NCI-H1930 (cell line): ENCODE measurements around the gene L3MBTL4.
"Not testable (repeated sequence)": the region's sequence is repeated elsewhere in the genome, so short reads cannot be mapped to it uniquely, and the experiment has no call there.

Experiments used
- DNase-seq, 2 experiments: peaks; one replicate each; lab custom pipeline; 2025; lab: John Stamatoyannopoulos, UW

Gene L3MBTL4

DNA sequence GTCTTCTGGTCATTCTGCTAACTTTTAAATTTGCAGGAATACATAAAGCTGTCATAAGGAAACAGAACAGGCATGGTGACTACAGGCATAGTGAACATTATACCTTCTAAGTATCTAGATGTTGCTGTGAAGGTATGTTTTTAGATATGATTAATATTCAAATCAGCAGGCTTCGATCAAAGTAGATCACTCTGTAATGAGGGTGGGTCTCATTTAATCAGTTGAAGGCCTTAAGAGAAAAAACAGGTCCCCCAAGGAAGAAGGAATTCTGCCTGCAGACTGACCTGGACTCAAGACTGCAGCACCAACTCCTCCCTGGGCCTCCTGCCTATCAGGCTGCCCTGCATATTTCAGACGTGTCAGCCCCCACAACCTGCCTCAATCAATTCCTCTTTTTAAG lies 104.0 kb downstream of the L3MBTL4 start:
- DNase-seq: no peak

DNA sequence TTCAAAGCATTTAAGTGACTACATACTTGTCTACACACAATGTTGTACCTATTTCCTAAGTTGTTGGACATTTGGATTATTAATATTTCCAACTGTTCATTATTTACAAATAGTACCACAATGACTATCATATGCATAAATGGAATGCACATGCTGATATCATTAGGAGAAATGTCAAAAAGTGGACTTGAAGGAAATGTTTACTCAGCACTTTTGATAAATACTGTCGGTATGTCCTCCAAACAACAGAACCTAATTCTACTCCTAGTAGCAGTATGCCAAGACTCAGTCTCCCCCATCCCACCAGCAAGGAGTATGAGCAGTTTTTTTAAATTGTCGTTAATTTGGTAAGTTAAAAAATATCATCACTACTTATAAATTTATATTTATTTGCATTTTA lies 116.8 kb downstream of the L3MBTL4 start:
- no peak for DNase-seq

GRCh38 chr18:6294148-6294784 lies 120.4 kb downstream of the L3MBTL4 start:
- no peak for DNase-seq

DNA sequence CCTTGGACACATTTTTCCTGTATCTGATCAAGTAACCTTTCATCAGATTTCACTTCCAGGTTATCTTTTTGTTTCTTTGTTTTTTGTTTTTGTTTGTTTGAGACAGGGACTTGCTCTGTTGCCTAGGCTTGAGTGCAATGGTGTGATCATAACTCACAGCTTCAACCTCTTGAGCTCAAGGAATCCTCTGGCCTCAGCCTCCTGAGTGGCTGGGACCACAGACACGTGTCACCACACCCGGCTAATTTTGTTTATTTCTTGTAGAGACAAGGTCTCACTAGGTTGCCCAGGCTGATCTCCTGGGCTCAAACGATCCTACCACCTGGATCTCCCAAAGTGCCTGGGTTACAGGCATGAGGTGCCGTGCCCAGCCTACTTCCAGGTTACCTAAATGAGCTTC lies 124.9 kb downstream of the L3MBTL4 start:
- no peak for DNase-seq

DNA sequence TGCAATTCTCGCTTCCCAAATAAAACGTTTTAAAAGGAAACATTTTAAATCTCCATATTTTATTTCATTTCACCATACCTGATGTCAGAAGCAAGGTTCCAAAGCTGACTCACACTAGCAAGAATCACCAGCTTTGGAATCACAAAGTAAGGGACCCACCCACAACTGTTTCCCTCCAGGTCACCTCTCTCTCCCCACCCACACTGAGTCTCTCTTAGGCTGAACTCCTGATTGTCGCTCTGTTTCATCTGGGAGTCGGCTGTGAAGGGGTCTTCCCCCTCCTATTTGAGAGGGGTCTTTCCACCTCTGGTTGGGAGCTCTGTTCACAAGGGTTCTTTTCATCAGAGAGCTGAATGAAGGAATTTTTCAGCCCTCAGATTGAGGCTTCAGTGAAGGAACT lies 128.1 kb downstream of the L3MBTL4 start:
- no peak for DNase-seq

- no peak for DNase-seq
Measured at GRCh38 chr18:6284761-6285160, 129.9 kb downstream of the L3MBTL4 start.

DNA sequence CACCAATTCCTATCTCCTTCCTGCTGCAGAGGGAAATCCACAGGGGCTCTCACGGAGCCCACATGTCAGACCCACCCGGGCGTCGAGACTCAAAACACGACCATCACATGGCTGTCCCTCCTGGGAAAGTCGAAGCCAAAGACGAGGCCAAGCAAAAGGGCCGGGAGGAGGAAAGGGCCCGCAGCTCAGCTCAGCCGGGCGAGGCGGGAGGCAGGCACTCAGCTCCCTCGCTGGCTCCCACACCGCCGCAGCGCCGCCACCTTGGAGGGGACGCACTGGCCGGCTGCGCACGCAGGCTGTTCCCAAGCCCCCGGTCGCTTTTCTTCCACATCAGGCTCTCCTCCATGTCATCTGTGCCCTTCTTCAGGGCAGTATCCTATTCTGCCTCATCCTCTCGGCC lies 130.4 kb downstream of the L3MBTL4 start:
- no peak for DNase-seq

GRCh38 chr18:6281874-6282273 lies 132.8 kb downstream of the L3MBTL4 start:
- DNase-seq: no peak

GRCh38 chr18:6280211-6280743 lies 134.4 kb downstream of the L3MBTL4 start:
- DNase-seq: no peak

DNA sequence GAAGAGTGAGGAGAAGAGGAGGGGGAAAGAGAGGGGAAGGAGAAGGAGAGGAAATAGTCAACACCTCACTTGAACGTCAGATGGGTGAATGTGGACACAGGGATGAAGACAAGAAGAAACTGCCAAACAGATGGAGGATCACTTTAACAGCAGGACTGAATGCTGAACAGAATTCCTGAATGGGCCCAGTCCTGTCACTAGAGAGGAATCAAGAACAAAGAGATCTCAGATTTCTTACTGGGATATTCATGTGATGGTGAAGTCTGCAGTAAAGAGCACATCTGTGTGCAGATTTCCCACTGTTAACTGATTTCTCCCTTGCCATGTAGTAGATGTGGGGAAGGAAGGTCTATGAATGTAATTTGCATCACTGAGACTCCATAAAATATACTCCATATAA lies 135.4 kb downstream of the L3MBTL4 start:
- DNase-seq: no peak

- DNase-seq: no peak
Measured at GRCh38 chr18:6273423-6273822, 141.3 kb downstream of the L3MBTL4 start.

- not testable (repeated sequence) for DNase-seq
Measured at GRCh38 chr18:6272144-6272543, 142.6 kb downstream of the L3MBTL4 start.

DNA sequence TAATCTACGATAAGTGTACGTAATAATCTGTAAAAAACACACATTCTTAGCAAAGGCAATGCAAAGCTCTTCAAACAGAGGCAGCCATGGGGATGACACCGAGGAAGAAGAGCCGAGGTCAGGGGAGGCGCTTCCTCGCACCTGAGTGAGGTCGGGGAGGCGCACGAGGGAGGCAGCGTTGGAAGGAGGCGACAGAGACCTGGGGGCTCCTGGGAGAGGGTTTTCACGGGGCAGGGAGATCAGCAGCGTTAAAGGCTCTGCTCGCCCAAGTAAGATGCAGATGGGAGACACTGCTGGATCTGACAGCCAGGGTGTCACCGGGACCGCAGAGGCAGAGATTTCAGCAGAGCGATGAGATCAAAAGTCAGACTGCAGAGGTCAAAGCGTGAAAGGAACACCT lies 143.1 kb downstream of the L3MBTL4 start:
- DNase-seq: no peak

- DNase-seq: no peak
Measured at GRCh38 chr18:6270771-6271216, 143.9 kb downstream of the L3MBTL4 start.

DNA sequence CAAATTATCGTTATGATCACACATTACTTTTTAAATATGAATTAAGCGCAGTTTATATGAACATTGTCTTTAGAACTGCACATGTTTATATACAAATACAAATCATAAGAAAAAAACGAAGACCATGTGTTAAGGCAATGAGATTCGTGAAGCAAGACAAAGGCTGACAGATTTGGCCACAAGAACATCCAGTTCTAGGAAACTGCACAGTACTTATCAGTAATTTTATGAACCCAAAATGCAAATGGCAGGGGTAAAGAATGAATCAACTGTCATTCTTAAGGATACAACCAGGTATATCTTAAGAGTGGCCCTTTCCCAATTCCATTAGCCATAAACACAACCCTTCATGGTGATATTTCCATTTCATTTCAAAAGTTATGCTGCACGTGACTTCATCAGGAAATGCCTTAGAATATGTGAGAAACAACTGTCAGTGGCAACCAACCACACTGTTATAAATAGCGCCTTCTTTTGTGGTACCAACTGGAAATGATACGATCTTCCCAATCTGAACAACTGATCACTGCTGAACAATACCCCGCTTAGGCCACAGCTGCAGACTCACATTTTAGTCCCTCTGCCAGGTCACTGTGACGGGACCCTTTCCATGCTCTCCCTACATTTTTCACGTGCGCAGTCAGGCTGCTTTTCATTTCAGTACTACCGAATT lies 144.9 kb downstream of the L3MBTL4 start:
- DNase-seq: no peak

- DNase-seq: no peak
Measured at GRCh38 chr18:6266212-6266611, 148.5 kb downstream of the L3MBTL4 start.

DNA sequence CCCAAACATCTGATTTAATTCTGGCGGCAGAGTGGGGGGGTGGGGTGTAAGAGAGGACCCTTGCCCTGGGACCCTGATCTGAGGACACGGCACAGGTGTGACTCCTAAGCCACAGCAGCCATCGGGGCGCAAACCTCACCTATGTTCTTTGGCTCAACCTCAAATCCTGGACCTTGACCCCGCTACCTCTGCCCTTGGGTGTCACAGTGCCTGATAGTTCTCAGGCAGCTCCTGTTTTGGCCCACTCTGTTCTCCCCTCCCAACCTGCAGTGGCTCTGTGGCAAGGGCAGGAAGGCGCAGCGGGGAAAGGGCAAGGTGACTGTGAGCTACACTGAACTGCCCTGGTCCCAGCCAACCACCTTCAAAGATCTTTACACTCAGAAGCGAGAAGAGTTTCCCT lies 152.8 kb downstream of the L3MBTL4 start:
- no peak for DNase-seq

DNA sequence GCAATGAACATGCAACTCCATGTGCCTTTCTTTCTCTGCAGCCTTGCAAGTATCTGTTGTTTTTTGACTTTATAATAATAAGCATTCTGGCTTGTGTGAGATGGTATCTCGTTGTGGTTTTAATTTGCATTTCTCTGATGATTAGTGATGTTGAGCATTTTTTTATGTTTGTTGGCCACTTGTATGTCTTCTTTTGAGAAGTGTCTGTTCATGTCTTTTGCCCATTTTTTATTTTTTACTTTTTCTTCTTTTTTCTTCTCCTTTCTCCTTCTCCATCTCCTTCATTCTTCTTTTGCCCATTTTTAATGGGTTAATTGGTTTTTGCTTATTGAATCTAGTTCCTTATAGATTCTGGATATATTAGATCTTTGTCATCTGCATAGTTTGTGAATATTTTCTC lies 155.4 kb downstream of the L3MBTL4 start:
- DNase-seq: not testable (repeated sequence)

DNA sequence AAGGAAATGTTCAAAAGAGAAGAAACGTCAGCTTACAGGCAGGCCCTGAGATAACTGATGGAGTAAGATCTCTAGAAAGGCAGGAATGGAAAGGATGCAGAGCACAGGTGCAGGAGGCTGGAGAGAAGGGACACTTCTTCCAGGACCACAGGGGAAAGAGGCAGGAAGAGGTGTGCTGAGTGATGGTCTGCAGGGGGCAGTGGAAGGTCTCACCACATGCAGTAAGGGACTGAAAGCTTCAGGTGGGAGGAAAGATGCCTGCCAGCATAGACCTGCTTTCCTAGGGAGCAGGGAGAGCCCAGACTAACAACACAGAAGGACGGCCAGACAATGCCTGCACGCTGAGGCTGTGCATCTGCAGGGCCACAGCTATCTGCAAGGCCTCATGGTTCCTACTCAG lies 156.8 kb downstream of the L3MBTL4 start:
- DNase-seq: no peak

DNA sequence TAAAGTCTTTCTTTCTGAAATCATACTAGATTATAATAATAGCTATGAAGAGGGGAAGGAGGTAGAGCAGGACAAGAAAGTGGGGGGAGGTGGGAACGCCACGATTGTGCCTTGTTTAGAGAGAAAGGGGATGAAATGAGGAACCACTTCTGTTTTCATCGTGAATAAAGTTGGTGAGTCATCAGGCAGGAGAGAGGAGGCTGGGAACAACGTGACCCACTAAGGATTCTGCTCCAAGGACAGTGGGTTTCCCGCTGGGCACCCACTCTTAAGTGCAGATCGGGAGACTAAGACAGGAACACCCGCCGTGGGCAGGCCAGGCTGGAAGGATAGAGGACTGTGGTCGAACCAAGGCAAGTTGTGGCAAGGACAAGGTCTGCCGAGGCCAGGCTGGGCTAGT lies 158.2 kb downstream of the L3MBTL4 start:
- no peak for DNase-seq

GRCh38 chr18:6255886-6256285 lies 158.8 kb downstream of the L3MBTL4 start:
- DNase-seq: no peak

GRCh38 chr18:6255116-6255705 lies 159.5 kb downstream of the L3MBTL4 start:
- no peak for DNase-seq

- no peak for DNase-seq
Measured at GRCh38 chr18:6254456-6254855, 160.3 kb downstream of the L3MBTL4 start.
